Measurements from ENCODE around the gene SYN1. TPM values are rescaled to one million over a fixed set of nuclear protein-coding genes. Genes with fewer than 3 reads are reported as not detected.

The SYN1 gene
- total and polyA plus RNA-seq, 2 experiments from 2014 or later, result 0.34 TPM; not detected in 1

- in situ Hi-C loops (cut with MboI), result no loop called here
Observed at GRCh38 chrX:47643926-47644325, 24.3 kb upstream of the SYN1 start.

GRCh38 chrX:47638816-47639215 is 19.2 kb upstream of the SYN1 start:
- Histone ChIP-seq H3K27ac (no peak overlapping the region), H3F3A (ENCODE audit: insufficient read depth) (0 out of 2 replicates have a peak, but pooled peaks cover 1% of the 10 kb centered on the region), H3K79me2 (ENCODE audit: insufficient read depth) (peaks cover 24% of the 10 kb centered on the region), H2AFZ (no peak overlapping the region), H3K4me3 (no peak overlapping the region), H3K9me3 (ENCODE audit: low read depth) (no peaks in the 10 kb centered on the region), H4K20me1 (ENCODE audit: insufficient read depth) (no peaks in the 10 kb centered on the region), H3K4me1 (ENCODE audit: insufficient read depth) (no peaks in the 10 kb centered on the region), H3K9me2 (ENCODE audit: insufficient read depth) (no peaks in the 10 kb centered on the region), H3K9ac (no peak overlapping the region), H3K27me3 (replicated peaks; ENCODE audit: insufficient read depth) (no peaks in the 10 kb centered on the region), H3K36me3 (ENCODE audit: low read depth) (peaks cover 4% of the 10 kb centered on the region; the same call in 1 of the 2 replicates), H3K4me2 (ENCODE audit: unreplicated experiment) (no peak overlapping the region)
- WGBS, 2 experiments (ENCODE audit: low coverage in 1 of 2, low lambda C conversion rate in 2 of 2, missing lambda C conversion rate in 2 of 2), result 99 to 100% methylated on average over 5 to 7 of the region's 14 CpGs
- no peak for DNase-seq
- TF ChIP-seq EZH2 (IDR thresholded peaks at IDR 0.05; ENCODE audit: insufficient read depth, poor library complexity, severe bottlenecking) (no peak), EZH2phosphoT487 (IDR thresholded peaks at IDR 0.05; ENCODE audit: insufficient read depth, low read depth) (no peak)
- in situ Hi-C loops (cut with MboI), result no loop called here

More at GRCh38 chrX:47643926-47644325, 24.3 kb upstream of the SYN1 start:
- DNase-seq, result peak; percentile 41
- Histone ChIP-seq H3K9me3 (ENCODE audit: low read depth) (no peaks in the 10 kb centered on the region), H3K27ac (no peak overlapping the region), H3K27me3 (replicated peaks; ENCODE audit: insufficient read depth) (no peaks in the 10 kb centered on the region), H3K4me1 (ENCODE audit: insufficient read depth) (peaks cover 7% of the 10 kb centered on the region), H3K4me3 (no peak overlapping the region), H3K9me2 (ENCODE audit: insufficient read depth) (no peaks in the 10 kb centered on the region), H4K20me1 (ENCODE audit: insufficient read depth) (no peaks in the 10 kb centered on the region), H3K36me3 (ENCODE audit: low read depth) (peaks cover 4% of the 10 kb centered on the region; the same call in 1 of the 2 replicates), H2AFZ (no peak overlapping the region), H3K79me2 (ENCODE audit: insufficient read depth) (peaks cover 70% of the 10 kb centered on the region), H3K4me2 (ENCODE audit: unreplicated experiment) (no peak overlapping the region), H3K9ac (no peak overlapping the region), H3F3A (ENCODE audit: insufficient read depth) (peaks cover 5% of the 10 kb centered on the region; the same call in 1 of the 2 replicates)
- no peak for TF ChIP-seq EZH2phosphoT487 (IDR thresholded peaks at IDR 0.05; ENCODE audit: insufficient read depth, low read depth)
- no peak for TF ChIP-seq EZH2 (IDR thresholded peaks at IDR 0.05; ENCODE audit: insufficient read depth, poor library complexity, severe bottlenecking)
- WGBS, 2 experiments (ENCODE audit: low coverage in 1 of 2, low lambda C conversion rate in 2 of 2, missing lambda C conversion rate in 2 of 2), result 63 to 67% methylated on average over 2 of the region's 2 CpGs

GRCh38 chrX:47637546-47638195 is 18.0 kb upstream of the SYN1 start:
- Histone ChIP-seq H4K20me1 (ENCODE audit: insufficient read depth) (no peaks in the 10 kb centered on the region), H3K4me2 (ENCODE audit: unreplicated experiment) (no peak overlapping the region), H3K36me3 (ENCODE audit: low read depth) (peaks cover 4% of the 10 kb centered on the region; the same call in 1 of the 2 replicates), H2AFZ (no peak overlapping the region), H3K9me2 (ENCODE audit: insufficient read depth) (no peaks in the 10 kb centered on the region), H3F3A (ENCODE audit: insufficient read depth) (0 out of 2 replicates have a peak, but pooled peaks cover 4% of the 10 kb centered on the region), H3K4me1 (ENCODE audit: insufficient read depth) (no peaks in the 10 kb centered on the region), H3K9me3 (ENCODE audit: low read depth) (no peaks in the 10 kb centered on the region), H3K27ac (no peak overlapping the region), H3K9ac (no peak overlapping the region), H3K27me3 (replicated peaks; ENCODE audit: insufficient read depth) (no peaks in the 10 kb centered on the region), H3K79me2 (ENCODE audit: insufficient read depth) (peaks cover 13% of the 10 kb centered on the region), H3K4me3 (no peak overlapping the region)
- WGBS, 2 experiments (ENCODE audit: low coverage in 1 of 2, low lambda C conversion rate in 2 of 2, missing lambda C conversion rate in 2 of 2), result 78 to 88% methylated on average over 18 to 23 of the region's 31 CpGs
- no peak for DNase-seq
- in situ Hi-C loops (cut with MboI), result no loop called here
- TF ChIP-seq EZH2 (IDR thresholded peaks at IDR 0.05; ENCODE audit: insufficient read depth, poor library complexity, severe bottlenecking) (no peak), EZH2phosphoT487 (IDR thresholded peaks at IDR 0.05; ENCODE audit: insufficient read depth, low read depth) (no peak)

GRCh38 chrX:47634871-47635575 is 15.4 kb upstream of the SYN1 start:
- H3K27me3 ChIP-seq (replicated peaks; ENCODE audit: insufficient read depth), result no peaks in the 10 kb centered on the region
- no peaks in the 10 kb centered on the region; the same call in 1 of the 2 replicates for H3K36me3 ChIP-seq (ENCODE audit: low read depth)
- H3K79me2 ChIP-seq (ENCODE audit: insufficient read depth), result no peaks in the 10 kb centered on the region
- H2AFZ ChIP-seq, result no peak overlapping the region
- 0 out of 2 replicates have a peak, but pooled peaks cover 4% of the 10 kb centered on the region for H3F3A ChIP-seq (ENCODE audit: insufficient read depth)
- TF ChIP-seq EZH2phosphoT487 (IDR thresholded peaks at IDR 0.05; ENCODE audit: insufficient read depth, low read depth) (no peak), EZH2 (IDR thresholded peaks at IDR 0.05; ENCODE audit: insufficient read depth, poor library complexity, severe bottlenecking) (no peak)
- no peak overlapping the region for H3K4me3 ChIP-seq
- H3K4me2 ChIP-seq (ENCODE audit: unreplicated experiment), result no peak overlapping the region
- in situ Hi-C loops (cut with MboI), result no loop called here
- H3K9ac ChIP-seq, result no peak overlapping the region
- H3K9me3 ChIP-seq (ENCODE audit: low read depth), result no peaks in the 10 kb centered on the region
- no peaks in the 10 kb centered on the region for H3K9me2 ChIP-seq (ENCODE audit: insufficient read depth)
- no peak for DNase-seq
- no peaks in the 10 kb centered on the region for H4K20me1 ChIP-seq (ENCODE audit: insufficient read depth)
- H3K4me1 ChIP-seq (ENCODE audit: insufficient read depth), result no peaks in the 10 kb centered on the region
- no peak overlapping the region for H3K27ac ChIP-seq
- 95 to 97% methylated on average over 13 to 16 of the region's 16 CpGs for WGBS, 2 experiments (ENCODE audit: low coverage in 1 of 2, low lambda C conversion rate in 2 of 2, missing lambda C conversion rate in 2 of 2)

Measured in GM23248 (cell line).